ENCODE results near the gene ASAP2. TPM values are rescaled to one million over a fixed set of nuclear protein-coding genes. Genes with fewer than 3 reads are reported as not detected.

The ASAP2 gene
- total and polyA plus RNA-seq, 9 of the 15 experiments (the other 6 are each of a cell fraction or from before 2014, with no cell fraction given), result 0.06 to 4.3 (median 3.1) TPM

DNA sequence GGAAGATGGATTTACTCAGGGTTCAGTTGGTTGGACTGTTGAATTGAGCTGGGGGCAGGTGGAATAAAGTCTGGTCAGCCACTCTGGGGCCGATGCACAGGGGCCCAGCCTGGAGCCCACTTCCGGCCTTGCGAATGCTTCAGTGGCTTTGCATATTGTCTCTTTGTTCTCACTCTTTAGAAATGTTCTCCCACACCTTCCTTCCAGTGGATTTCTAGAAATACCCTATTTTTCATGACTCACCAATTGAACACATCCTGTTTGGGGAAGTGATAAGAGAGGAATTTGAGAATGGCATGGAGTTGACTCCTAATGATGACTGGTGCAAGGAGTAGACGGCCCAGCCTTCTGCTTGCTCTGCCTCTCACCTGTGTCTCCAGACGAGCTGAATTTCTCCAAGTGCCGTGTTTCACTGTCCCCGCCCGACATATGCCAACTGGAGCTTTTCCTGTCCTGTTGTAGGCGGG, 28.1 kb downstream of the ASAP2 start (continued):
- TF ChIP-seq DEAF1 (CRISPR knock-in tag; IDR thresholded peaks at IDR 0.05) (no peak), SMAD2 (IDR thresholded peaks at IDR 0.05; ENCODE audit: low read depth, low read length) (no peak), GATAD2B (IDR thresholded peaks at IDR 0.05; ENCODE audit: borderline replicate concordance) (0 out of 2 replicates have a peak, but pooled peaks have one; percentile 21), ERF (CRISPR knock-in tag; IDR thresholded peaks at IDR 0.05) (no peak), SAFB (IDR thresholded peaks at IDR 0.05; ENCODE audit: borderline replicate concordance, low read depth, low read length) (no peak), ZNF3 (CRISPR knock-in tag; IDR thresholded peaks at IDR 0.05) (no peak), MYC (IDR thresholded peaks at IDR 0.05; ENCODE audit: low read depth, low read length) (no peak), MYC (CRISPR knock-in tag; IDR thresholded peaks at IDR 0.05; ENCODE audit: borderline replicate concordance, low read depth) (no peak), ZNF707 (CRISPR knock-in tag; conservative IDR thresholded peaks at IDR 0.05) (no peak), SRSF3 (IDR thresholded peaks at IDR 0.05; ENCODE audit: insufficient read depth, low read length) (no peak), ZNF217 (CRISPR knock-in tag; IDR thresholded peaks at IDR 0.05) (no peak), ZNF408 (CRISPR knock-in tag; IDR thresholded peaks at IDR 0.05; ENCODE audit: low read depth) (no peak), MYBL2 (IDR thresholded peaks at IDR 0.05; ENCODE audit: low read depth) (no peak), MYBL2 (CRISPR knock-in tag; IDR thresholded peaks at IDR 0.05; ENCODE audit: borderline replicate concordance) (no peak), GTF2B (IDR thresholded peaks at IDR 0.05; ENCODE audit: extremely low read depth, insufficient read length) (no peak), CHD4 (IDR thresholded peaks at IDR 0.05; ENCODE audit: insufficient read depth, insufficient replicate concordance, low read depth, low read length, poor library complexity, severe bottlenecking) (peak; percentile 69)
- TF ChIP-seq, protein P1, sequence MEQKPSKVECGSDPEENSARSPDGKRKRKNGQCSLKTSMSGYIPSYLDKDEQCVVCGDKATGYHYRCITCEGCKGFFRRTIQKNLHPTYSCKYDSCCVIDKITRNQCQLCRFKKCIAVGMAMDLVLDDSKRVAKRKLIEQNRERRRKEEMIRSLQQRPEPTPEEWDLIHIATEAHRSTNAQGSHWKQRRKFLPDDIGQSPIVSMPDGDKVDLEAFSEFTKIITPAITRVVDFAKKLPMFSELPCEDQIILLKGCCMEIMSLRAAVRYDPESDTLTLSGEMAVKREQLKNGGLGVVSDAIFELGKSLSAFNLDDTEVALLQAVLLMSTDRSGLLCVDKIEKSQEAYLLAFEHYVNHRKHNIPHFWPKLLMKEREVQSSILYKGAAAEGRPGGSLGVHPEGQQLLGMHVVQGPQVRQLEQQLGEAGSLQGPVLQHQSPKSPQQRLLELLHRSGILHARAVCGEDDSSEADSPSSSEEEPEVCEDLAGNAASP (IDR thresholded peaks at IDR 0.05), result no peak
- TF ChIP-seq, protein P2, sequence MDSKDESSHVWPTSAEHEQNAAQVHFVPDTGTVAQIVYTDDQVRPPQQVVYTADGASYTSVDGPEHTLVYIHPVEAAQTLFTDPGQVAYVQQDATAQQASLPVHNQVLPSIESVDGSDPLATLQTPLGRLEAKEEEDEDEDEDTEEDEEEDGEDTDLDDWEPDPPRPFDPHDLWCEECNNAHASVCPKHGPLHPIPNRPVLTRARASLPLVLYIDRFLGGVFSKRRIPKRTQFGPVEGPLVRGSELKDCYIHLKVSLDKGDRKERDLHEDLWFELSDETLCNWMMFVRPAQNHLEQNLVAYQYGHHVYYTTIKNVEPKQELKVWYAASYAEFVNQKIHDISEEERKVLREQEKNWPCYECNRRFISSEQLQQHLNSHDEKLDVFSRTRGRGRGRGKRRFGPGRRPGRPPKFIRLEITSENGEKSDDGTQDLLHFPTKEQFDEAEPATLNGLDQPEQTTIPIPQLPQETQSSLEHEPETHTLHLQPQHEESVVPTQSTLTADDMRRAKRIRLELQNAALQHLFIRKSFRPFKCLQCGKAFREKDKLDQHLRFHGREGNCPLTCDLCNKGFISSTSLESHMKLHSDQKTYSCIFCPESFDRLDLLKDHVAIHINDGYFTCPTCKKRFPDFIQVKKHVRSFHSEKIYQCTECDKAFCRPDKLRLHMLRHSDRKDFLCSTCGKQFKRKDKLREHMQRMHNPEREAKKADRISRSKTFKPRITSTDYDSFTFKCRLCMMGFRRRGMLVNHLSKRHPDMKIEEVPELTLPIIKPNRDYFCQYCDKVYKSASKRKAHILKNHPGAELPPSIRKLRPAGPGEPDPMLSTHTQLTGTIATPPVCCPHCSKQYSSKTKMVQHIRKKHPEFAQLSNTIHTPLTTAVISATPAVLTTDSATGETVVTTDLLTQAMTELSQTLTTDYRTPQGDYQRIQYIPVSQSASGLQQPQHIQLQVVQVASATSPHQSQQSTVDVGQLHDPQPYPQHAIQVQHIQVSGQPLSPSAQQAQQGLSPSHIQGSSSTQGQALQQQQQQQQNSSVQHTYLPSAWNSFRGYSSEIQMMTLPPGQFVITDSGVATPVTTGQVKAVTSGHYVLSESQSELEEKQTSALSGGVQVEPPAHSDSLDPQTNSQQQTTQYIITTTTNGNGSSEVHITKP (IDR thresholded peaks at IDR 0.05; ENCODE audit: partially characterized antibody), result peak; percentile 62
- TF ChIP-seq, protein P3, sequence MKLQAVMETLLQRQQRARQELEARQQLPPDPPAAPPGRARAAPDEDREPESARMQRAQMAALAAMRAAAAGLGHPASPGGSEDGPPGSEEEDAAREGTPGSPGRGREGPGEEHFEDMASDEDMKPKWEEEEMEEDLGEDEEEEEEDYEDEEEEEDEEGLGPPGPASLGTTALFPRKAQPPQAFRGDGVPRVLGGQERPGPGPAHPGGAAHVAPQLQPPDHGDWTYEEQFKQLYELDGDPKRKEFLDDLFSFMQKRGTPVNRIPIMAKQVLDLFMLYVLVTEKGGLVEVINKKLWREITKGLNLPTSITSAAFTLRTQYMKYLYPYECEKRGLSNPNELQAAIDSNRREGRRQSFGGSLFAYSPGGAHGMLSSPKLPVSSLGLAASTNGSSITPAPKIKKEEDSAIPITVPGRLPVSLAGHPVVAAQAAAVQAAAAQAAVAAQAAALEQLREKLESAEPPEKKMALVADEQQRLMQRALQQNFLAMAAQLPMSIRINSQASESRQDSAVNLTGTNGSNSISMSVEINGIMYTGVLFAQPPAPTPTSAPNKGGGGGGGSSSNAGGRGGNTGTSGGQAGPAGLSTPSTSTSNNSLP (IDR thresholded peaks at IDR 0.05; ENCODE audit: borderline replicate concordance, low read depth, low read length), result no peak
